Stimulated activated CD4-positive, alpha-beta T cell treated with anti-CD3 and anti-CD28 coated beads, Interleukin-1b, Interleukin-23, amount 100 ng/mL, for 24 hours (primary cell): ENCODE measurements around the gene SOHLH2.

ENCODE experiments used
- DNase-seq, 4 experiments: peaks; one replicate each; pipeline ENCODE4 v3.0.0-alpha.2; 2020; ENCODE audit warnings: low read depth in 4 of 4, low spot score in 1 of 4

Gene SOHLH2

DNA sequence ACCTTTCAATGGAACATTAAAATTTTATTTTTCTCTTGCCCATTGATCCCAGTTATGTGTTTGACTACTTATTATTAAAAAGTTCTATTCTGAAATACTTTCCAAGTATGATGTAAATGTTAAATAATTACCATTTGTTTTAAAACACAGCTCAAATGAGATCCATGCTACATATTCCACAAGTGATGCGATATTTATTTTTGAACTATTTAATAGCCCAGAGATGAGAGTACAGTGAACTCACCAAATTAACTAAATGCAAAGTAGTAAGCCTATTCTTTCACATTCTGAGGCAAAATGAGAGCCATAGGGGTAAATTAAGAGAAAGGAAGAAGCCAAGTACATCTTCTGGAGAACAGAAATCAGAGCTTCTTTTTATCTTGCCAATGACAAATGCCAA, 82.0 kb downstream of the SOHLH2 start:
- DNase-seq, result no peak

DNA sequence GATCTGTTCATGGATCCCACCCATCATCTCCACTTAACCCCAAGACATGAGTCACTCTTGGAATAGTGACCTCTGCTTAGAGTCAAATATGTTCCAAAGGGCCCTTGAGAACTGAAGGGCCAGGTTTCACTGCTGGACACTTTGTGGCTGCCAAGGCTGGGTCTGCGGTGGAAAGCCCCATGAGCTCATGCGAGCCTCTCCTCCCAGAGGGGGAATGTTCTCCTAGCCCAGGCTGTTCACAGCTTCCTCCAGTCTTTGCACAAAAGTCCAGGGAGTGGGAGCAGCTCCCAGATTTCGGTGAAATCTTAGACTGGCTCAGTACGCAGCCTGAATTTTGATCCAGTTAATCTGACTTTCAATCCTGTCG, 82.4 kb downstream of the SOHLH2 start:
- no peak for DNase-seq

DNA sequence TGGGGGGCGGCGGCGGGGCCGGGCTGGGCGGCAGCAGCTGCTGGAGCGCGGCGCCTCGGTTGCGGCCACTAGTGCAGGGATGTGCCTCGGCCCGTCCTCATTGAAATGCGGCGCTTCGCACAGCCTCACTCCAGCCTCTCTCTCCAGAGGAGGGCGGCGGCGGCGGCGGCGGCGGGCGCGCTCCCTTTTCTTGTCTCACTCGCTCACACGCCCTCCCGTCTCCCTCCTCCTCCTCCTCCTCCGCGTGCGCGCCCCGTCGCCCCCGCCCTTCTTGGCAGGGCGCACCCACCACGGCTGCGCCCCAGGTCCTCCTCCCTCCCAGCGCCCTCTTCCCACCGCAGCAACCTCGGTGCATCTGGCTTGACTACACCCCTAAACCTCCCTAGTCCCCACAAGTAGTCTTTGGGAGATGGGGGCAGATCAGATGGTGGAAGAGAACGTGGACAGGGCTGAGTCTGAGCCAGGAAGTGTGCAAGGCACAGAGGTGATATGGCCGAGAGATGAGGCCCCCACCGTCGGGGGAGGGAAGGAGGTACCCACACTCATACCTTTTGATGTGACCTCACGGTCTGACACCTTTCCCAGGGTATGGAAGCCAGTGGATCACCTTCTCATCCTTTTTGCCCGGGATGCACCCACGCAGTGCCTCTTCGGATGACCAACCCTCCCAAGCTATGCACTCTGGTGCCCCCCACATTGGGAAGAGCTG, 83.0 kb downstream of the SOHLH2 start, which contains the start of gene DCLK1:
Gene DCLK1, minus strand, starts transcription at position 161 of the 709 bp plus-strand sequence.
- no peak for DNase-seq

DNA sequence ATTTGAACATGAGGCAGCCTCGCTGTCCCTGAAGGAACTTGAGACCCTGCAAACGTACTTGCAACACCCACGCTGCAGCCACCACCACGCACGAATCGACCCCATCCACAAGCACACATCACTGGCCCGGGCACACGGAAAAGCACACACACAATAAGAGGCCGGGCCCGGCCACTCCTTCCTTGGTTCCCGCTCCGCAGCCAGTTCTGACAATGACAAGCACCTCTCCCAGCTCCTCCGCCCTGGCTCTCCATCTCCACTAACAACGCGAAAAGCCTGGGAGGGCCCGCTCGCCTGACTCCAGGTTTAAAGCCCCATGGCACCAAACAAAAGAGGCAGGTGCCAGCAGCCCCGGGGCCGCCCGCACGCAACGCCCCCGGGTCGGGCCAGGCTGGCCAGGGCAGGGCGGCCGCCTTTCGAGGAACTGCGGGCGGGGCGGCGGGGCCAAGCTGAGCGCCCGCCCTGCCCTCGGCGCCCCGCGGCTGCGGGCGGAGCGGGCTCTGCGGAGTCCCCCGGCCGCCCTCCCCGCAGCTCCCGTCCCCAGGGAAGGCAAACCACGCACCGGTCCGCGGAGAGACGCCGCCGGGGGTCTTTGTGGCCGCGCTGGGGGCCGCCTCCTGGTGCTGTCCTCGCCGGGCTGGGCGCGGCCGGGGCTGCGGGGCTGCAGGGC, 83.7 kb downstream of the SOHLH2 start:
- DNase-seq, result no peak

DNA sequence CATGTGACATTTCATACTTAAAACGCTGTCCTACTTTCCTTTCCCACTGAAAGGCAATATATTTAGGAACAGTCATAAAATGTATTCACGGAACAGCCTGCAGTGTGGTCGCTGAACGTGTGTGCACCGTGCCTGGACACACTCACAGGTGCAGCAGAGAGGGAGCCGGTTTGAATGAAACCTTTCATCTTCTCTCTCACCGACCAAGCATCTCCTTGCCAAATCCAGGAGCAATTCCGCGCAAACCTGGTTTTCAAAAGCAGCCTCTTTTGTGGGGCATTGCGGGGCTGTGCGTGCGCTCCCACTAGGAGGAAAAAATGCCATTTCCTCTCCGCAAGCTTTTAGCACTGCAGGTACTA, 84.2 kb downstream of the SOHLH2 start:
- DNase-seq, result no peak

DNA sequence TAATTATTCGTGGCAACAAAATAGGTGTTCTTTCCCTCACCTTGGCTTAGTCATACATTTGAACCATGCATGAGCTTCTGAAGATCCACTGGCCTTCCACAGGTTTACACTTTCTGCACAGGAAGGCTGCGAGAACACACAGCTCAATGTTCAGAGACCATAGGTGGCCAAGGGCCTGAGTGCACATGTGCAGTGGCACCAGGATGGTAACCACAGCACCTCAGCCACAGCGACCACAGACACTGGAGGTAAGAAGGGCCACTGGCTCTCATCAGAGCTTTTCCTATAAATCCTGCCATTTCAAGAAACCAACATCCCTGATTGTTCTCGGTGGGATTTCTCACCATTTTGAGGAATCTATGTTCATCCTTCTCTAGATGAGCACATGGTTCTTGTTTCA, 84.8 kb downstream of the SOHLH2 start:
- DNase-seq, result no peak

DNA sequence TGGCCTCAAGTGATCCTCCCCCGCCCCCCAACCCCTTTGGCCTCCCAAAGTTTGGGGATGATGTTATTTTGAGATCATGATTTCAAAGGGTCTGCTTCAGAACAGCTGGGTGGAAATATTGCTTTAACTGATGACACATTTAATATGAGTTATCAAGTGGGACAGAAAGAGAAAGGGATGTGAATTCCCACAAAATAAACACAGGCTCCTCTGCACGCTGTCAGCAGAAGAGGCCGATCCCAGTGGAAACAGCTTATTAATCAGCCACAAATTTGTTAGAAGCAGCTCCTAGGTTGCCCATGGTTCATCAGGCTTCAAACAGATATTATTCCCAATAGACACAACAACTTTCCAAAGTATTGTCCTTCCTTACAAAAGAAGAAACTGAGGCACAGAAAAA, 87.9 kb downstream of the SOHLH2 start:
- DNase-seq, result no peak

DNA sequence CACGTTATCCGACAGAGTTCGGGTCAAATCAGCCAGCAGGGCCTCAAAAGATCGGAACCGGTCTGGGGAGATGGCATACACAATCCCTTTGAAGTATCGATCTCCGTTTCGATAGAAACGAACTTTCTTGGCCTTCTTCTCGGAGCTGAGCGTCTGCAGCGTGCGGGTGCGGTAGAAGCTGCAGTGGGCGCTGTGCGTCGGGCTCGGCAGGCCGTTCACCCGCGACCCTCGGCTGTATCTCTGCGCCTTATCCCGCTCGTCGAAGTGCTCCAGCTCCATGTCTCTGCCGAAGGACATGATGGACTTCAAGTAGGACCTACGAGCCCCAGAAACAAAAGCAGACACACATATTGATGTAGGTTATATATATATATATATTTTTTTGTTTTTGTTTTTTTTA, 88.5 kb downstream of the SOHLH2 start:
- no peak for DNase-seq

DNA sequence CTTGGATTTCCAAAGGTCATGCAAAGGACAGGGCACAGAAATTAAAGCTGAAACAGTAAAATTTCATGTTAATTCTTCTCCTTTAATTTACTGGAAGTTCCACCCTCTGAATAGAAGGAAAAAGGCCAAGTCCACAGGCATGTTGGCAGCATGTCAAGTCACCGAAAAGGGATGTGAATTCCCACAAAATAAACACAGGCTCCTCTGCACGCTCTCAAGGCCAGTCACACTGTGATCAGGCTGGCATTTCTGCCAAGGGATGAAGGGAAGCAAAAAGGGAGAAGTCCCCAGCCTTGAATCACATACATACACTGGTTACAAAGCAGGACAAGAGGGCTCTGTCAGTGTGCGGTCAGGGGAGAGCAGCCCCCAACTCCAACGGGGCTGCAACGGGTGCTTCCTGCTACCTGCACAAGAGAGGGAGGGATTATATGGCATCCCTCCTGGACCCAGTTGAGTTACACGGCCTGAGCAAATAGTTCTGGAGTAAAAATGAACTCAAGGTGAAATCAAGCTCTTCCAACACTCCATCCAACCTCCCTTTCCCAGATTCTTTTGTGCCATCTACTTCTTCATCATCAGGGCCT, 90.0 kb downstream of the SOHLH2 start:
- no peak for DNase-seq
